H9 (cell line): ENCODE results near the gene LRCH1. TPM values are rescaled to one million over a fixed set of nuclear protein-coding genes. Genes with fewer than 3 reads are reported as not detected.

Source experiments
- DNase-seq: peaks from one replicate; pipeline ENCODE4 v3.0.0-alpha.2; 2017
- H2AFZ ChIP-seq: one replicate; pipeline ENCODE4 v1.6.1; 2013; ENCODE audit warnings: mild to moderate bottlenecking, low read length, control low read depth, moderate library complexity
- H2AK5ac ChIP-seq: 2 replicates; pipeline ENCODE4 v1.6.1; 2013; ENCODE audit warnings: low read length, control low read depth, mixed read lengths; ENCODE audit not compliant: insufficient read length
- H2BK120ac ChIP-seq: one replicate; pipeline ENCODE4 v1.6.1; 2013; ENCODE audit warnings: low read depth, mild to moderate bottlenecking, low read length, control low read depth, inconsistent platforms; ENCODE audit not compliant: poor library complexity, severe bottlenecking
- H2BK12ac ChIP-seq: 2 replicates; pipeline ENCODE4 v1.6.1; 2013; ENCODE audit warnings: low read length, control low read depth, mixed read lengths, low read depth; ENCODE audit not compliant: insufficient read length
- H2BK15ac ChIP-seq: 2 replicates; pipeline ENCODE4 v1.6.1; 2013; ENCODE audit warnings: low read depth, low read length, control low read depth
- H2BK20ac ChIP-seq: one replicate; pipeline ENCODE4 v1.6.1; 2013; ENCODE audit warnings: low read depth, mild to moderate bottlenecking, low read length, control low read depth, inconsistent platforms; ENCODE audit not compliant: poor library complexity, severe bottlenecking
- H2BK5ac ChIP-seq: 2 replicates; pipeline ENCODE4 v1.6.1; 2013; ENCODE audit warnings: low read length, control low read depth, mixed read lengths; ENCODE audit not compliant: insufficient read length
- H3K14ac ChIP-seq: 2 replicates; pipeline ENCODE4 v1.6.1; 2013; ENCODE audit warnings: low read length, control low read depth; ENCODE audit not compliant: insufficient read depth
- H3K18ac ChIP-seq: 2 replicates; pipeline ENCODE4 v1.6.1; 2013; ENCODE audit warnings: low read depth, mild to moderate bottlenecking, mixed read lengths, low read length, control low read depth; ENCODE audit not compliant: insufficient read length
- H3K23ac ChIP-seq: 2 replicates; pipeline ENCODE4 v1.6.1; 2013; ENCODE audit warnings: low read length, control low read depth, mixed read lengths, low read depth; ENCODE audit not compliant: insufficient read length
- H3K23me2 ChIP-seq: 2 replicates; pipeline ENCODE4 v1.6.1; 2013; ENCODE audit warnings: low read depth, mild to moderate bottlenecking, mixed read lengths, low read length, control low read depth; ENCODE audit not compliant: insufficient read length, poor library complexity, severe bottlenecking
- H3K27ac ChIP-seq: 2 replicates; pipeline ENCODE4 v1.5.1; 2013; ENCODE audit warnings: low read length, control low read depth, mixed read lengths, low read depth; ENCODE audit not compliant: insufficient read length
- H3K27me3 ChIP-seq: 2 replicates; pipeline ENCODE4 v1.6.1; 2013; ENCODE audit warnings: low read length, control low read depth, inconsistent platforms; ENCODE audit not compliant: insufficient read depth
- H3K4ac ChIP-seq: 2 replicates; pipeline ENCODE4 v1.6.1; 2013; ENCODE audit warnings: low read depth, mild to moderate bottlenecking, control low read depth, inconsistent platforms, low read length, moderate library complexity
- H3K4me1 ChIP-seq: 2 replicates; pipeline ENCODE4 v1.6.1; 2013; ENCODE audit warnings: low read length, control low read depth, inconsistent platforms; ENCODE audit not compliant: insufficient read depth
- H3K4me2 ChIP-seq: 2 replicates; pipeline ENCODE4 v1.6.1; 2013; ENCODE audit warnings: low read length, control low read depth, mixed read lengths; ENCODE audit not compliant: insufficient read length, insufficient read depth
- H3K56ac ChIP-seq: 2 replicates; pipeline ENCODE4 v1.6.1; 2013; ENCODE audit warnings: low read depth, mild to moderate bottlenecking, mixed read lengths, low read length, control low read depth; ENCODE audit not compliant: insufficient read length
- H3K79me1 ChIP-seq: 2 replicates; pipeline ENCODE4 v1.6.1; 2013; ENCODE audit warnings: low read depth, mild to moderate bottlenecking, moderate library complexity, low read length, control low read depth, inconsistent platforms; ENCODE audit not compliant: insufficient read depth, poor library complexity, severe bottlenecking
- H3K79me2 ChIP-seq: 2 replicates; pipeline ENCODE4 v1.6.1; 2013; ENCODE audit warnings: low read length, control low read depth, inconsistent platforms; ENCODE audit not compliant: insufficient read depth
- H3K9ac ChIP-seq: 2 replicates; pipeline ENCODE4 v1.6.1; 2013; ENCODE audit warnings: low read length, control low read depth, mixed read lengths; ENCODE audit not compliant: insufficient read length; ENCODE audit errors: extremely low read depth
- H3K9me3 ChIP-seq: one replicate; pipeline ENCODE4 v1.6.1; 2013; ENCODE audit warnings: low read depth, low read length, inconsistent platforms; ENCODE audit not compliant: control insufficient read depth
- H3T11ph ChIP-seq: one replicate; pipeline ENCODE4 v1.6.1; 2013; ENCODE audit warnings: mild to moderate bottlenecking, low read length, control low read depth, inconsistent platforms
- H4K20me1 ChIP-seq: one replicate; pipeline ENCODE4 v1.6.1; 2013; ENCODE audit not compliant: control insufficient read depth, insufficient read length, insufficient read depth
- H4K5ac ChIP-seq: 2 replicates; pipeline ENCODE4 v1.6.1; 2013; ENCODE audit warnings: low read depth, mild to moderate bottlenecking, mixed read lengths, low read length, control low read depth; ENCODE audit not compliant: insufficient read length
- H4K8ac ChIP-seq: replicated peaks from 2 replicates; pipeline ENCODE4 v1.6.1; 2013; ENCODE audit warnings: low read length, control low read depth, mixed read lengths, low read depth; ENCODE audit not compliant: insufficient read length
- H4K91ac ChIP-seq: 2 replicates; pipeline ENCODE4 v1.6.1; 2013; ENCODE audit warnings: low read depth, mild to moderate bottlenecking, moderate library complexity, mixed read lengths, low read length, control low read depth; ENCODE audit not compliant: insufficient read length
- H3K27ac Mint-ChIP-seq, 3 experiments: 2 replicates in 2 of 3; 3 replicates in 1 of 3; pipeline ENCODE4 v1.8.0; 2020 to 2021; ENCODE audit warnings: mixed read lengths in 3 of 3, mild to moderate bottlenecking in 1 of 3, moderate library complexity in 1 of 3
- H3K27me3 Mint-ChIP-seq: 2 replicates; pipeline ENCODE4 v1.8.0; 2021; ENCODE audit warnings: low read depth, mild to moderate bottlenecking, moderate library complexity, mixed read lengths
- H3K36me3 Mint-ChIP-seq, 3 experiments: 2 replicates in 2 of 3; 3 replicates in 1 of 3; pipeline ENCODE4 v1.8.0; 2020 to 2021; ENCODE audit warnings: low read depth in 3 of 3, mixed read lengths in 3 of 3; ENCODE audit not compliant: insufficient read depth in 1 of 3
- H3K4me1 Mint-ChIP-seq, 2 experiments: 2 replicates each; pipeline ENCODE4 v1.8.0; 2020; ENCODE audit warnings: mixed read lengths in 2 of 2
- H3K4me3 Mint-ChIP-seq, 2 experiments: 2 replicates in 1 of 2; 3 replicates in 1 of 2; pipeline ENCODE4 v1.8.0; 2020 to 2021; ENCODE audit warnings: mild to moderate bottlenecking in 2 of 2, mixed read lengths in 2 of 2, moderate library complexity in 1 of 2
- H3K9me3 Mint-ChIP-seq, 2 experiments: 2 replicates in 1 of 2; 3 replicates in 1 of 2; pipeline ENCODE4 v1.8.0; 2020; ENCODE audit warnings: mild to moderate bottlenecking in 2 of 2, mixed read lengths in 2 of 2, moderate library complexity in 1 of 2
- CTCF ChIP-seq: fragments of 200-600 bp; sonication (generic); conservative IDR thresholded peaks from 3 replicates; pipeline ENCODE4 v1.8.0; 2021; ENCODE audit warnings: antibody characterized with exemption, mild to moderate bottlenecking
- WGBS: extraction: QIAGEN DNeasy Blood & Tissue Kit; methylation state at CpG from one replicate; pipeline ENCODE4 v1.1.7; 2013; ENCODE audit warnings: missing lambda C conversion rate, low lambda C conversion rate, mixed read lengths; ENCODE audit not compliant: insufficient read length; ENCODE audit errors: extremely low coverage; 5-methylcytosine and 5-hydroxymethylcytosine counted together
- total RNA-seq: library from RNA; stranded (reverse); gene quantifications from 2 replicates; pipeline ENCODE4 v1.2.1, GENCODE V29; 2021

The LRCH1 gene
- total RNA-seq, 1 experiment from 2014 or later = 8.0 TPM

DNA sequence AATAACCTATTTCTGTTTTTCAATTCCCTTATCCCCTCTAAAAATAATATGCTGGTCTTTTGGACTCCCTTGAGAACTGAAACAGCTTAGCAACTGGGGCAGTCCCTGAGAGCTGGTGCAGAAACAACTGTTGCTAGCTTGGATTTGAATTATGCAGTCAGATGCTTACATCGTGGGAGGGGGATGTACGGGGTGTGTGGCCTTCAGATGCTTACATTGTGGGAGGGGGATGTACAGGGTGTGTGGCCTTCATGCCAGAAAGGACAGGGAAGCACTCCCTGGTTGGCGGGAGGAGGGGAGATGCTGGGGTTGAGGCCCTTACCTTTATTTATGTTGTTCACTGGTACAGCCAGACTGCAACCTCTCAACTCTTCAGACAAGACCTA, 25.6 kb downstream of the LRCH1 start:
- H3K79me2 ChIP-seq = no peaks in the 10 kb centered on the region
- no peak overlapping the region for H4K5ac ChIP-seq
- H3K4me1 ChIP-seq = no peaks in the 10 kb centered on the region
- H2AFZ ChIP-seq = no peak overlapping the region
- H3K27ac Mint-ChIP-seq = no peak overlapping the region
- no peak overlapping the region for H2AK5ac ChIP-seq
- H3K27me3 Mint-ChIP-seq = no peaks in the 10 kb centered on the region
- no peaks in the 10 kb centered on the region for H3K9me3 Mint-ChIP-seq
- H3K56ac ChIP-seq = no peak overlapping the region
- no peak overlapping the region for H2BK15ac ChIP-seq
- H3K14ac ChIP-seq = no peak overlapping the region
- no peaks in the 10 kb centered on the region for H3K27me3 ChIP-seq
- no peak overlapping the region for H3K23ac ChIP-seq
- H3T11ph ChIP-seq = no peak overlapping the region
- no peak overlapping the region for H3K9ac ChIP-seq
- no peaks in the 10 kb centered on the region for H3K79me1 ChIP-seq
- no peak overlapping the region for H3K27ac ChIP-seq
- H3K4me1 Mint-ChIP-seq = peaks cover 7 to 13% of the 10 kb centered on the region in 2 experiments; a peak in 1 of 4 replicates
- no peak overlapping the region for H4K91ac ChIP-seq
- H4K20me1 ChIP-seq = no peaks in the 10 kb centered on the region
- H3K4ac ChIP-seq = no peak overlapping the region
- no peak overlapping the region for H2BK5ac ChIP-seq
- H2BK120ac ChIP-seq = no peak overlapping the region
- no peak for DNase-seq
- no peaks in the 10 kb centered on the region for H3K9me3 ChIP-seq
- no CpG with 5 or more reads among the region's 3 CpGs for WGBS
- H3K18ac ChIP-seq = no peak overlapping the region
- H4K8ac ChIP-seq = no peak overlapping the region
- H2BK20ac ChIP-seq = no peak overlapping the region
- no peaks in the 10 kb centered on the region for H3K36me3 Mint-ChIP-seq
- no peaks in the 10 kb centered on the region for H3K23me2 ChIP-seq
- H3K4me2 ChIP-seq = no peak overlapping the region
- H3K4me3 Mint-ChIP-seq = no peak overlapping the region
- TF ChIP-seq CTCF = no peak
- no peak overlapping the region for H2BK12ac ChIP-seq
